Vagina (tissue), 2 donors: Measurements from ENCODE around the gene CENPV.
"Not testable (repeated sequence)": the region's sequence is repeated elsewhere in the genome, so short reads cannot be mapped to it uniquely, and the experiment has no call there.

Source experiments
- POLR2A ChIP-seq, 2 donors: fragments of 450-650 bp; IDR thresholded peaks; one replicate each; pipeline ENCODE4 v1.6.1; 2017; ENCODE audit warnings: antibody characterized with exemption in 2 of 2, mild to moderate bottlenecking in 2 of 2, moderate library complexity in 2 of 2
- POLR2AphosphoS5 ChIP-seq, 2 donors: sonication (generic); formaldehyde crosslinking; IDR thresholded peaks; one replicate each; pipeline ENCODE4 v1.9.0; 2017; ENCODE audit warnings: antibody characterized with exemption in 2 of 2, mild to moderate bottlenecking in 2 of 2, low read depth in 1 of 2; ENCODE audit not compliant: insufficient read depth in 1 of 2
- TF ChIP-seq, protein P1 (sequence below), 3 experiments: fragments of 450-650 bp in 2 of 3; fragments of 200-600 bp in 1 of 3; sonication (generic) in 1 of 3; IDR thresholded peaks; one replicate each; pipeline ENCODE4 v1.5.1; 2017 to 2019; ENCODE audit warnings: antibody characterized with exemption in 3 of 3, mild to moderate bottlenecking in 2 of 3, moderate library complexity in 2 of 3

DNA sequence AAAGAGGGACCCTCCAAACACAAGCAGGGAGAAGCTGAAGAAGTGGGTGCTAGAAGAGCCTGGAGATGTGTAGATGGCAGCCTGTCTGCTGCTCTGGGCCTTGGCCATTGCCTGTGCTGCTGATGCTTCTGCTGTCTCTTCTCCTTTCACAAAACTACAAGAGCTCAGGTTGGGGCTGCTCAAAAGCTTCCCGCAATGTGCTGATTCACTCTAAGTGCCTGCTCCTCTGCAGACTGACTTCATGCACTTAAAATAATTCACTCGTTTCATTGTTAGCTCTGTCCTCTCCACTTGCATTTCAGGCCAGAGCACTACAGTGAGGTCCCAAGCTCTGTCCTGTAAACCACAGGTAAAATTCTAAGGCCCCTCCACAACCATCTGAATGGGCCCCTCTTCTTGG, 43.4 kb upstream of the CENPV start:
- not testable (repeated sequence) for TF ChIP-seq POLR2AphosphoS5 (IDR thresholded peaks at IDR 0.05; ENCODE audit: insufficient read depth in 1 of 2, low read depth in 1 of 2); POLR2A (IDR thresholded peaks at IDR 0.05)
- TF ChIP-seq, protein P1, sequence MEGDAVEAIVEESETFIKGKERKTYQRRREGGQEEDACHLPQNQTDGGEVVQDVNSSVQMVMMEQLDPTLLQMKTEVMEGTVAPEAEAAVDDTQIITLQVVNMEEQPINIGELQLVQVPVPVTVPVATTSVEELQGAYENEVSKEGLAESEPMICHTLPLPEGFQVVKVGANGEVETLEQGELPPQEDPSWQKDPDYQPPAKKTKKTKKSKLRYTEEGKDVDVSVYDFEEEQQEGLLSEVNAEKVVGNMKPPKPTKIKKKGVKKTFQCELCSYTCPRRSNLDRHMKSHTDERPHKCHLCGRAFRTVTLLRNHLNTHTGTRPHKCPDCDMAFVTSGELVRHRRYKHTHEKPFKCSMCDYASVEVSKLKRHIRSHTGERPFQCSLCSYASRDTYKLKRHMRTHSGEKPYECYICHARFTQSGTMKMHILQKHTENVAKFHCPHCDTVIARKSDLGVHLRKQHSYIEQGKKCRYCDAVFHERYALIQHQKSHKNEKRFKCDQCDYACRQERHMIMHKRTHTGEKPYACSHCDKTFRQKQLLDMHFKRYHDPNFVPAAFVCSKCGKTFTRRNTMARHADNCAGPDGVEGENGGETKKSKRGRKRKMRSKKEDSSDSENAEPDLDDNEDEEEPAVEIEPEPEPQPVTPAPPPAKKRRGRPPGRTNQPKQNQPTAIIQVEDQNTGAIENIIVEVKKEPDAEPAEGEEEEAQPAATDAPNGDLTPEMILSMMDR (IDR thresholded peaks at IDR 0.05) = not testable (repeated sequence)
